GM18502 (cell line): ENCODE results near the gene FARS2.

ENCODE experiments used
- ATAC-seq: cut with Tn5 transposase; IDR thresholded peaks from one replicate; pipeline ENCODE4 v1.9.1; 2021; ENCODE audit warnings: mild to moderate bottlenecking; ENCODE audit not compliant: unreplicated experiment, poor library complexity

The FARS2 gene

DNA sequence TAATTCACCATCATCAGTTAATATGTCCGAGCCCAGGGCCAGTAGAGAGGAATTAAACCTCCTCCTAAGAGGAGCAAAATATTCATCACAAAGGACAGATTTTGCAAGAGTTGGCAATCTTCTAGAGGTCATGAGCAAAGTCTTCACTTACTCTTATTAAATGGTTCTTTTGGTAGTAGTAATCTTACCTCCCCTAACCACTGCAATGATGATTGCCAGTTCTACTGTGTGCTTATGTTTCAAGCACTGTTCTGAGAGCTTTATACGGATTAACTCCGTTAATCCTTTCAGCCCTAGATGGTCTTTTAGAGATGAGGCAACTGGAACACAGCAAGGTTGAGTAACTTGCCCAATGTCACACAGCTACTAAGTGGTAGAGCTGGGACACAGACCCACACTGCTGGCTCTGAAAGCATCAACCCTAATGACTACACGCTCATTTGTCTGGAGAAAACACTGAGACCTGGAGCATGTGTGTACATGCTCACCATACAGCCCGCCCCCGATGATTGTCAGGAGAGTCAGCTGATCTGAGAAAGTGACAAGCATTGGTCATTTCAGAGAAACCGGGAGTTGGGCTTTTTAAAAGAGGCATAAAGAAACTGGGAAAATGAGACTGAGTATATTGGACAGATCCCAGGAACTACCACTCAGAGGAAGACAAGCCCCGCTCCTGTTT is 469.4 kb downstream of the FARS2 start:
- no peak for ATAC-seq

DNA sequence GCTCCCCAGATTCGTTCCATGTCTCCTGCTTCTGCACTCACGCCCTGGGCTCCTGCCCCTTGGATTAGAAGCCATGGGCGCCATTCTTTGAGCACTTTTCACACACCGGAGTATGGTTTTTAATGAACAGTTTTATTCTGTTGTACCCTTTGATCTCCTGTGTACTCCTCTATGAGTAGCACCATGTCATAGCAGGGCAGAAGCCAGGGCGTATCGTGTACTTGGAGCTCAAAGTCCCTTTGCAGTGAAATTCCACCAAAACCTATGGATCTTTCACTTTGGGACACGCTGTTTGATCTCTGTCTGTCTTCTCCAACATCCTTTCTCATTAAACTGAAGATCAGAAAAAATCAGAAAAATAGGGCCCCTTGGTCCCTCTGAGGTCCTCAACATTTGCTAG is 470.1 kb downstream of the FARS2 start:
- no peak for ATAC-seq

DNA sequence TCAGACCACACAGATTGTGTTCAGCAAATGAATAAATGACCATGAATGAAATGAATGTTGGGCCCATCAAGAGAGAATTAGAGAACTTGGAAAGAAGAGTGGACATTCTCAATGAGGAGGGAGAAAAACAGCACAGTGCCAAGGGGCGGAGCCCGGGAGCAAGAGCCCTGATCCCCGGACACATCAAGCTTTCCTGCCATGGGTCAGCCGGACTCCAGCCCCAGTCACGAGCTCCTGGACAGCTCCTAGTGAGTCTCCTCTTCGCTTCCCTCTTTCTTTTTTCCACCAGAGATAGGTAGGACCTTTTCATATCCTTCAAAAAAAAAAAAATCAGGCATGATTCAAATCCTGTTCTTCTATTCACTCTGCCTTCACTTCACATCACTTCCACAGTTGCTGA is 471.2 kb downstream of the FARS2 start:
- ATAC-seq, result no peak

DNA sequence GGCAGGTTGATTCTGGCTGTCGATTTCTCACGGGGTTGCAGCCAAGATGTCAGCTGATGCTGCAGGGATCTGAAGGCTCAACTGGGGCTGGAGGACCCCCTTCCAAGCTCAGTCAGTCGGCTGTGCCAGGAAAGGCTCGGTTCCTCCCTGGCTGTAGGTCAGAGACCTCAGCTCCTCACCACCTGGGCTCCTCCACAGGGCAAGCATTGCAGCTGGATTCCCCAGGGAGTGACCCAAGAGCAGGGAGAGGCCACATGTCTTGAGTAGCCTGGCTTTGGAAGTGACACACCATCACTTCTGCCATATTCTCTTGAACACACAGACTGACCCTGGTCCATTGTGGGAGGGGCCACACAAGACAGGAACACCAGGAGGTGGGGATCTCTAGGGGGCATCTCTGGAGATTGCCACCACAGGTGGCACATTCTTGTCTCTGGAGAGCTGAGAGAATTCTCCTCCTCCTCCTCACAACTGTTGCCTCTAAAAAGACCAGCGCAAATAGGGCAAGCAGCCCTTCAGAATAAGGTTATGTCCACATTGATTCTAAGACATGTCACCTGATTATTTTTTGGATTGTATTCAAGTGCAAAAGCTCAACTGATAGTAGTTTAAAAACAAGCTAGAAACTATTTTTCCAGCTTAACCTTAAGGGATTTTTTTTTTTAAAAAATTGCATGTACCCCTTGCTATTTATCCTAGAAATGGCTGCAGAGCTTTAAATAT is 474.9 kb downstream of the FARS2 start:
- no peak for ATAC-seq

DNA sequence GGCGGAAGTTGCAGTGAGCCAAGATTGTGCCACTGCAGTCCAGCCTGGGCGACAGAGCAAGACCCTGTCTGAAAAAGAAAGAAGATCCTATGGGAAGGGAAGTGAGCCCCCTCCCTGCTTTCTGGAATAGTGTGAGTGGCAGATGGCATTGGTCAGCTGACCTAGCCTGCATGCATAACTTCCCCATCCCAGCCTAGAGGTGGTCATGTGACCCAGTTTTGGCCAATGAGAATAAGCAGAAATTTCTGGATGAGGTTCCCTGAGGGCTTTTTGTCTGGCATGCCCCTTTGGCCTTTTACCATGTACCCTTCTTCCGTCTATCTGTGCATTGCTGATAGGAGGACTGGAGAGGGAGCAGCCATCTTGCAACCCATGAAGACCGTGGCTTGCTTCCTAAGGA is 476.1 kb downstream of the FARS2 start:
- no peak for ATAC-seq

DNA sequence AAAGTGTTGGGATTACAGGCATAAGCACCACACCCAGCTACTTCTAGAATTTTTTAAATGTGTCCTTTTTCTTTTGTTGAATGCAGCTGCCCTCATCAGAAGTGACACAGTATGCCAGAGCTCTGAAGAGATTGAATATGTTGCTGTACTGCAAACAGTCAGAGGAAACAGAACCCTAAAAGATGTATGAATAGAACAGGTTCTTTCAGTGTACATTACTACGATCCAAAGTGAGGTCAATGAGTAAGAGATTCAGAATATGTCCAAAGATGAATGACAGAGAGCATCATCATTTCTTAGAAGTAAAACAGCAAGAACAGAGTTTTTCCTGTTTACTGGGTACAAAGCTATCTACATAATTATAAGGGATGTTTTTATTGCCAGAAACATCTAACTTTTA is 476.9 kb downstream of the FARS2 start:
- no peak for ATAC-seq

DNA sequence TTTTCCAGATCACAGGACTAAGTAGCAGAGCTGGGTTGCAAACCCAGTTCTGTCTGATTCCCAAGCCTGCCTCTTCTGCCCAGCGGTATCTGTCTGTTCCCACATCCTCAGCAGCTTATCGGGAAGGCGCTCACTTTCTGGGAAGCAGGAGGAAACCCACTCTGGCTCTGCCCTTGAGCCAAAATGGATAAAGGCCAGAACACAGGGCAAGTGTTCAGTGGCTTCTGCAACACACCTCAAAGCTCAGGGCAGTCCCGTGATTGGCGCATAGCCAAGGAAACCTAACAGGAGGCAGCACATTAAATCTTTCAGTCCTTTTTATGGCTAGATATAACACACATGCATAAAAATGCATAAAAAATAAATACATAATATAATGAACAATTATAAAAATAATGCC is 483.2 kb downstream of the FARS2 start:
- no peak for ATAC-seq

DNA sequence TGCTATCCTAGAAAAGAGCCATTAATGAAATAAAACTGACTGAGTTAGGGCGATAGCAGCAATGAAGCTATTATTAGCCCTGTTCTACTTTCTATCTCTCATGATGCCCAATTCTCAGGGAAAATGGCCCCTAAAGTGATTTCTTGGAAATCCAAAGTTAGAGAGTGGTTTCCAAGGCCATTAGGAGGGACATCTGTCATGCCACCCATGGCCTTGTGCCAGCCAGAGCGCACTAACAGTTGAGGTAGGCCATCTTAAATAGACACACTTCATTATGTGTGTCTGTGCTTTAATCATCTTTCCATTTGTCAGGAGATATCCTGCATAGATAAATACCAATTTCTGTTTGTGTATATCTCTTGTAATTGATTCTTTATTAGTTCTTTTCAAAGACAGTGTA is 483.8 kb downstream of the FARS2 start:
- no peak for ATAC-seq

DNA sequence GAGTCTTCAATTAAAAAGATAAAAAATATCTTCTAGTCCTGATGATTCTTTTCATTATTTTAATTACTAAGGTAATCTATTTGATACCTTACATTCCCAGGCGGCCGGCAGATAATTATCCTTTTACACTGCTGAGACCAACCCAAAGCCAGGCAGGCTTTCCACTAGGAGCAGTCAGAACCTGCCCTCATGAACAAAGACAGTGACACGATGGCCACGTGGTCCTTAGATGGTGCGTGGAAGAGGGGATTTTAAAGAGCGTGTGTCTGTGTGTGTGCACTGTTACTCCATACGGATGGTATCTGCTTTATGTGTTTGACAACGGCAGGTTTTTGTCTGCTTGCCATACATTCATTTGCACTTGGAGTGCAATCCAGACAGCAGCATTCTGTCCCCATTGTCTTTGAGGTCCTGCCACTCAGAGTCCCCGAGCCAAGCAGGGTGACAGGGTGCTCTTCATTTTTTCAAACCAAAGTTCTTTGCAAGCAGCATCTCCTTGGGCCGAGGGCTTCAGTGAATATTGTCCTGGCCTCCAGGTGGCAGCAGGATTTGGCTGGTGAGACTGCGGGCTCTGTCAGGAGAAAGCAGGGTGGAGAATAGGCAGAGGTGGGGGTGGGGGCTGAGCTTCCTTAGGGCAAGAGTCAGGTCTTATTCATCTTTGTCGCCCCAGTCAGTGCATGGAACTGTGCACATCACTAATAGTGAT is 484.9 kb downstream of the FARS2 start:
- no peak for ATAC-seq

DNA sequence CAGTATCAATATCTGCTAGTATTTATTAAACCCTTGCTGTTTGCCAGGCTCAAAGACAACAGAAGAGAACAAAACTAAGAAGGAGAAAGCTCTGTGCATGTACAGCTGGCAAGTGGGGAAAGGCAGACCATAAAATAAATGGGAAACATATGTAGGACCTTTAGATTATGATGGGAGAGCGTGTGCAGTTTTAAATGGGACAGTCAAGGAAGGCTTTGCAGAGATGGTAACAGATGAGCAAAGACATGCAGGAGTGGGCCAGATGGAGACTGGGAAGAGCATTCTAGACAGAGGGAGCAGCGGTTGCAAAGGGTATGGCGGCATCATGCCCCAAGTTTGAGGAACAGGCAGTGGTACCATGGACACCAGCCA is 485.4 kb downstream of the FARS2 start:
- ATAC-seq, result no peak

DNA sequence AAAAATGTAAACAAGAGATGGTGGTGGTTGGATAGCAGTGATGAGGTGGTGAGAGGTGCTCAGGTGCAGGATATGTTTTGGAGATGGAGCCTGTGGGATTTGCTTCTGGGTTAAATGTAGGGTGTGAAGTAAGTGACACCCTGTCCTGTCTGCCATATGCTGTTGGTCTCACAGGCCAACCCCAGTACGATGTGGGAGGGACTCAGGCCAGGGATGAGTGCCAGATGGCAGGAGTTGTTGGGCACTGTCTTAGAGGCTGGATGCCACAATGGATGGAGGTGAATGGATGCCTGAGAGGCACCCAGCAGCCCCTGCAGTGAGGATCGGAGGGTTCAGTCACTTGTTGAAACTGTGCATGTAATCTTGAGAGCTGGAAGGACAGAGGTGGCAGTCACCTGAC is 486.1 kb downstream of the FARS2 start:
- no peak for ATAC-seq

DNA sequence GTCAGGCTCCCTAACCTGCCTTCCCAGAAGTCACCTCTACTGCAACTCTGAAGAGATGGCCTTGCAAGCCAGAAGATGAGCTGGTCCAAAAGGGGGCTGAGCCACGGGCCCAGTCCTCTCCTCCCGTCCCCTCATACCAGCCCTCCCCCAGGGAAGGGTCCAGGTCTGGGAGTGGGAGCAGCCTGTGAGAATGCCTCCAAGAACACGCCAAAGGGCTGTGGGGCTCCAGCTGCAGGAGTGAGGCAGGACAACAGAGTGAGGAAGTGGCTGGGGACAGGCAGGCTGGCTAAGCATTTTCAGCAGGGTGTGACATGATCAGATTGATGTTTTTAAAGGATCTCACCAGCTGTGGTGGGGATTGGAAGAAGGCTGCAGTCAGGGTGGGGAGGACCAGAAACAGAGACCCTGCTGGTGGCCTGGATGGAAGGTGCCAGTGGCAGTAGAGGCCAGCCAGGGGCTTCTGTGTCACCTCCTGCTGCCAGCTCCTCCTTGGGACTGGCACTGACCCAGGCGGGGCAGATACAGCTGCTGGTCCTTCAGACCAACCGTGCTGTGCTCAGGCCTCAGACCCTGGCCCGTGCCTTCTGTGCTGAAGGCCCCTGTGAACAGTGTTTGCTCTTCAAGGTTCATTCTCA is 487.8 kb downstream of the FARS2 start:
- no peak for ATAC-seq

DNA sequence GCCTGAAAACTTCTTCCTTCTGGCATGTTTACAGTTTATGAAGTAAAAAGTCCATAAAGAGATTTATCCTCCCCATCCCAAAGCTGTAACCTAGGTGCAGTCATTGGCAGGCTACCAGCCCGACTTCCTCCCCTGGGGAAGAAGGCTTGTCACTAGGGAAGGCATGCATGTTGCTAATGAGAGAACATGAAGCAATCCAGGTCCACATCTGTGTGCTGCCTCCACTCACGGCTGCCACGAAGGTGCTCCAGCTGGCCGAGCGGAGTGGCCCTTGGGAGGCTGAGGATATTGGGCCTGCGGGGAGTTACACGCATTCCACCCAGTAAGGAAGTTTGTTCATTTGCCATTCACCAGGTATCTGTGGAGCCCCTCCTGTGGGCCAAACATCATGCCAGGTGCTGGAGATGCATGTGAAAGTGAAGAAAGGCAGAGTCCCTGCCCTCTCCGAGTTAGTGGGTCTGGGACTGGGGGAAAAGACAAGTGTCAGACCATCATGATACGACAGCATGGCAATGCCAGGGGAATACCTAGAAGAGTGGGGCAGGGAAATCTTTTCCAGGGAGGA is 488.4 kb downstream of the FARS2 start:
- no peak for ATAC-seq

DNA sequence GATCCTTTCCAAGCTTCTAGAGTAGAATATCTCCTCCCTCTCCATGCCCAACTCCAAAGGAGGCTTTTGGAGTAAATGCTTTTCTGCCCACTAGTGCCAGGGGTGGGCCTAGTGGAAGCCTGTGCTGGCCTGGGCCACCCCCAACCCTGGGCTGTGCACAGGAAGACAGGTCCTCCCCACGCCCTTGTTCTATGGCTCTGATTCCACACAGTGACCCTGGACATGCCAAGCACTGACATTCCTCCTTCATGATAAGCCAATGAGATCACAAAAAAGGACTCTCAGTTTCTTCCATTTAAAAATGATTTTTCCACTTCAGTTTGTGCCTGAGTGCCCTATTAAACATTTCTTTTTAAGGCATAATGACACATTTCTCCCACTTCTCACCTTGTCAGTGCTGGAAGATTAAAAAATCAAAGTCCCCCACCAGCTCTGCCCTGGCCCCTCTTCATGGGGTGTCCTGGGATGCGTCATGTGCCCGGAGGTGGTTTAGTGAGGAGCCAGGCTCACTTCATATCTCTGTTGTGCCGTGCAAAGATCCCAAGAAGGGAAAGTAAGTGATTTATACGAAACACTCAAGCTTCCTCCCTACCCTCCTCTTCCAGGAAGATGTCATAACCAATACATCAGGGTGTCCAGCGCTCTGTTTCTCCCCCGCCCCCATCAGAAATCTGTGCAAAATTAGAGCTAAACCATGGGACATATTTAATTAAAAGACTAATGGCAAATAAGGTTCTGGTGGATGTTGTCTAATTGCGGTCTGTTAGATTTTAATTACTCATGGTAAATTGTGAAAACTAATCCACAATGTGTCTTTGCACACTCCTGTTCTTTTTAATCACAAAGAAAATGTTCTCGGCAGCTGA is 490.4 kb downstream of the FARS2 start:
- ATAC-seq, result no peak

DNA sequence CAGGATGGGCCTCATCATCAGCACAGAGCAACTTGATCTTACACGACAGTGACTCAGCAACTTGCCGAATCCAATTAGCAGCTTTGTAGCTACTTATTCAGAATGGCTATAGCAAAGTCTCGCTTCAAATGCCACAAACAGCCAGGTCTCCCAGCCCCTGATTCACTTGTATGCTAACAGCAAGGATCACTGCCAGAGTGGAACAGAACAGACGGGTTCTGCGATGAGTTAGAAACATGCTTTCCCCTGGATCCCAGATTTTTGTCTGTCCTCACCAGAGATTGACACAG is 491.0 kb downstream of the FARS2 start:
- no peak for ATAC-seq

DNA sequence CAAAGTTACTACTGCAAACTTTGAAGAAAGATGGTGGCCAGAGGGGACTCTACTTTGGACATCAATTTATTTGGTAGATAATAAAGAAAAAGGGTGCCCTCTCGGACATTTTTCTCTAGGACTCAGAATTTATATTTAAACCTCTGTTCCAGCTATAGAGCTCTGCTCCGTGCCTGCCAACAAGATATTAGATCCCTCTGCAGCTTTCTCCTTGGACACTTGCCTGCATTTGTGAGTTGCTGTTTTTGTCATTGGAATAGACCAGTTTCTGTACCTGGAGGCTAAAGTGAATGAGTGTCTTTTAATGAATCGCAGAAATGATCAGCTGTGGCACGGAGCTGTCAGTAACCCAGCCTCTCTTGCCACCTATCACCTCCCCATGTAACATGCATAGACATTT is 491.9 kb downstream of the FARS2 start:
- ATAC-seq, result no peak

DNA sequence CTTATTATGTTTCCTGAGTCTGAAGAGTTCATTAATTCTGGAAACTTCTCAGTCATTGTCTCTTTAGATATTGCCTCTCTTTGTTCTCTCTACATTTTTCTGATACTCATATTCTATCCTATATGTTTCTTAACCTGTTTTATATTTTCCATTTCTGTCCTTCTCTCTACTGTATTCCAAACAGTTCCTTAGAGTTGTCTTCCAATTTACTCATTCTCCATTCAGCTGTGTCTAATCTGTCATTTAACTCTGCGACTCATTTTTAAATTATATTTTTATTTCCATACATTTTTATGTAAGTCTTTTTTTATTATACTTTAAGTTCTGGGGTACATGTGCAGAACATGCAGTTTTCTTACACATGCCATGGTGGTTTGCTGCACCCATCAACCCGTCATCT is 493.6 kb downstream of the FARS2 start:
- ATAC-seq, result no peak

DNA sequence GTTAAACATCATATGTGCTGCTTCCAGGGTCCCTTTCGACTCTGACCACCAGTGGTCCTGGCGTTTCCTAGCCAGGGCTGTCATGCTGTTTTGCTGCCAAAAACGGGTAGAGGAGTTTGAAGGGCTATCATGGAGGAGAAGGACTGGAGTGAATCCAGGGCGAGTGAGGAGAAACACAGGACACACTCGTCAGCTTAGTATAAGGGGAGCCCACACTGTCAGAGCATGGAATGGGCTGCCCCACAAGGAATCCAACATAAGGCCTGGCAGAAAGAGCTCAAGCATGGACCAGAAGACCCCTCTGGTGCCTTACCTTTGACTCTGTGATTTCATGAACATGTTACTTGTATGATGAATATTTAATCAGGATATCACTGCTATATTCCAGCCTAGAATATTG is 498.3 kb downstream of the FARS2 start:
- no peak for ATAC-seq

DNA sequence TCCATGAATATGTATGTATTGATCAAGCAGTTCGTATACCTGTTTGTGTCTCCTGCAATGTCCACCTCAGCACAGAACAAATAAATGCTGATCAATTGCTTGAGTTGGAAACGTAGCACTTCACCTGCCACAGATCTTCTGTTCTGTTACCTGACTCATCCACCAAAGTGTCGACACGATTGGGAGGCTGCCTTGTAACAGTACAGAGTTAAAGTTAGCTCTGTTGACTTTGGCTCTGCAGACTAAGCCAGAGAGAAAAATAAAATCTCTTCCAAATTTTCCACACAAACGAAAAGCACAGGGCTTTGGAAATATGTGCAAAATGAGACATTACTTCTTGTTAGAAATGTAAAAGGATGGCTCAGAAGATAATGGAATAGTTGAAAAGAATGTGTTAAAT is 500.1 kb downstream of the FARS2 start:
- no peak for ATAC-seq

DNA sequence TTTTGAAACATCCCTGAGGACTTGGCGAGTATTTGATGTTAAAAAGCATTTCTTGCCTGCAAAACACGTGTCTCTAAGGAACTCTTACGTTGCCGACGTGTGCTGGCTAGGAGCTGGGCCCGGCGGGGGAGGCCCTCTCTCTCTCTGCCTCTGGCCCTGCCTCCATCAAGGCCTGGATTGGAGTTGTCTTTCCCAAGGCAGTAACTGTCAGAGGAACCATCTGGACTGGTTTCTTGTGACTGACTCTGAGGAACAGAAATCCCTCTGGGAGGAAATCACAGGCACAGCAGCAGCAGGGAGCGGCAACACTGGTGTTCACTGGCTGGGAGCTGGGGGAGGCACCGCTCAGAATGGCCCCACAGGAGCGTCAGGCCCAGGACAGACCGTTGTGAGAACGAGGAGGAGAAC is 501.3 kb downstream of the FARS2 start:
- ATAC-seq, result no peak
